Measurements from ENCODE around the gene CTNNA1. TPM values are rescaled to one million over a fixed set of nuclear protein-coding genes. Genes with fewer than 3 reads are reported as not detected.
"Not testable (repeated sequence)": the region's sequence is repeated elsewhere in the genome, so short reads cannot be mapped to it uniquely, and the experiment has no call there.

Gene CTNNA1
- total RNA-seq, 2 donors from 2014 or later = 247 to 288 TPM

DNA sequence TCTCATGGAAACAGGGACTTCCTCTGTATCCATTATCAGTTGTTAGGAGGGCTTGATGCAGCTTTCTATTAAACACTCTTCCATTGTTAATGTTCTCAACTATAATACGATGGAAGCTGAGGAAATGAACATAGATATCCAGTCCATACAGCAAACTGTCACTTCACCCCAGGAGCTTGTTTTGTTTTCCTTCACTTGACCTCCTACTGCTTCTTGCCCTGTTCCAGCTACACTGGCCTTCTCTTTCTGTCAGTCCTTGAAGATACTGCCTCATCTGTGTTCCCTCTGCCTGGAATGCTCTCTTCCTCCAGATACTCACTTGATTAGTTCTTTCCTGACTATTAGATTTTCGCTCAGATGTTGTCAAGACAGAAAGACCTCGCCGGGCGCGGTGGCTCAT lies 17.1 kb downstream of the CTNNA1 start:
- H3K36me3 ChIP-seq = no peaks in the 10 kb centered on the region
- no peak overlapping the region for H3K27ac ChIP-seq
- no peak for DNase-seq (ENCODE audit: low spot score)
- H3K27me3 ChIP-seq = no peaks in the 10 kb centered on the region
- TF ChIP-seq CTCF (IDR thresholded peaks at IDR 0.05) = no peak
- H3K4me3 ChIP-seq = no peak overlapping the region
- H3K9me3 ChIP-seq = no peaks in the 10 kb centered on the region
- peaks cover 0 to 65% of the 10 kb centered on the region in 2 donors for H3K4me1 ChIP-seq

DNA sequence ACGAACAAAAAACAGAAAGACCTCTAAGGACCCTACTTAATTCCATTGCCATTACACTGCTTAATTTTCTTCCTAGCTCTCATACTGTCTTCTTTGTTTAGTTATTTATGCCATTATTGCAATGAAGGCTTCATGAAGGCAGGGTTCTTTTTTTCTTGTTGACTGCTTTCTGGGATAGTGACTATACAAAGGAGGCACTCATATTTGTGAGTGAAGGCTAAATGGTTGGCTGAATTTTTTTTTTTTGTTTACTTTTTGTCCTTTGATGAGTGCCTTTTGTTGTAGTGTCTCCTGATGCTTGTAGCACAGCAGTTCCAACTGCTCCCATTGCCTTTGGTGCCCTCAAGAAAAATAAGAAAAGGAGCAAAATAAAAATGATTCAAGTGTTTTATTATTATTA lies 17.8 kb downstream of the CTNNA1 start:
- no peak overlapping the region for H3K4me3 ChIP-seq
- H3K27ac ChIP-seq = no peak overlapping the region
- peaks cover 0 to 63% of the 10 kb centered on the region in 2 donors for H3K4me1 ChIP-seq
- no peak for DNase-seq (ENCODE audit: low spot score)
- no peaks in the 10 kb centered on the region for H3K36me3 ChIP-seq
- no peaks in the 10 kb centered on the region for H3K27me3 ChIP-seq
- TF ChIP-seq CTCF (IDR thresholded peaks at IDR 0.05) = no peak
- H3K9me3 ChIP-seq = no peaks in the 10 kb centered on the region

DNA sequence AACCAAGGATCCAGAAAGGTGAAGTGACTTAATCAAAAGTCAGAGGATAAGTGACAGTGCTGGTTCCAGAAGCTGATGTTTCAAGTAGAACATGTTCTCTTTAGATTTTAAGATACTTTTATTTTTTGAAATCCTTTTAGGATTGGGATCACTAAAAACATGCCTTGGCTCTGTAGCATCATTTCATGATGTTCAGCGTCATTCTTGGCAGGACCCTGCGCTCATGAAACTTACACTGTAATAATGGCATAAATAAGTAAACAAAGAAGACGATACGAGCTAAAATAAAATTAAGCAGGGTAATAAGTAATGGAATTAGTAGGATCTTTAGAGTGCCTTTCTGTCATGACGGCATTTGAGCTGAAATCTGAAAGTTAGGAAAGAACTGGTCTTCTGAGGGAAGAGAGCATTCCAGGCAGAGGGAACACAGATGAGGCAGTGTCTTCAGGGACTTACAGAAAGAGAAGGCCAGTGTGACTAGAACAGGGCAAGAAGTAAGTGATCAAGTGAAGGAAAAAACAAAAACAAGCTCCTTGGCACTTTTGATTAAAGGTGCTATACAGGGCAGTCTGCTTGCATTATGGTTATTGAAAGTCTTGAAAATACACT lies 19.9 kb downstream of the CTNNA1 start:
- Histone ChIP-seq H3K4me3 (no peak overlapping the region), H3K36me3 (peaks cover under 1% of the 10 kb centered on the region), H3K9me3 (no peaks in the 10 kb centered on the region), H3K4me1 (peaks cover 0 to 45% of the 10 kb centered on the region in 2 donors), H3K27me3 (no peaks in the 10 kb centered on the region), H3K27ac (no peak overlapping the region)
- no peak for DNase-seq (ENCODE audit: low spot score)
- TF ChIP-seq CTCF (IDR thresholded peaks at IDR 0.05) = no peak

GRCh38 chr5:138773624-138774023 lies 20.4 kb downstream of the CTNNA1 start:
- DNase-seq (ENCODE audit: low spot score); H3K27ac ChIP-seq: not testable (repeated sequence)
- peaks cover 0 to 40% of the 10 kb centered on the region in 2 donors for H3K4me1 ChIP-seq

GRCh38 chr5:138775034-138775433 lies 21.8 kb downstream of the CTNNA1 start:
- H3K4me1 ChIP-seq = peaks cover 0 to 33% of the 10 kb centered on the region in 2 donors
- H3K9me3 ChIP-seq = no peaks in the 10 kb centered on the region
- H3K27me3 ChIP-seq = no peaks in the 10 kb centered on the region
- H3K4me3 ChIP-seq = no peak overlapping the region
- H3K27ac ChIP-seq = no peak overlapping the region
- peaks cover 6% of the 10 kb centered on the region for H3K36me3 ChIP-seq
- no peak for TF ChIP-seq CTCF (IDR thresholded peaks at IDR 0.05)
- DNase-seq (ENCODE audit: low spot score) = no peak

More at GRCh38 chr5:138773624-138774023, 20.4 kb downstream of the CTNNA1 start:
- H3K9me3 ChIP-seq, H3K36me3 ChIP-seq, H3K27me3 ChIP-seq, H3K4me3 ChIP-seq: not testable (repeated sequence)

DNA sequence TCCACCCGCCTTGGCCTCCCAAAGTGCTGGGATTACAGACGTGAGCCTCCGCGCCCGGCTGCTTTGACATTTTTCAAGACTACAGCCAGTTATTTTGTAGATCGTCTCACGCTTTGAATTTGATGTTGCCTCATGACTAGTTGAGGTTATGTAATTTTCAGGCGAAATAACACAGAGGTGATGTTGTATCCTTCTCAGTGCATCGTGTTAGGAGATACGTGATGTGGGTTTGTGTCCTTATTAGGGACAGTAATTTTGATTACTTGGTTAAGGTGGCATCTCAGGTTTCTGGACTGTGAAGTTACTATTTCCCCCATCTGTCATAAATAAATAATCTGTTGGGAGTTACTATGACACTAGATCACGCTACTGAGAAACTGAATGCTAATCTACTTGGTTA lies 25.0 kb downstream of the CTNNA1 start:
- Histone ChIP-seq H3K4me3 (no peak overlapping the region), H3K9me3 (no peaks in the 10 kb centered on the region), H3K4me1 (peaks cover 0 to 20% of the 10 kb centered on the region in 2 donors), H3K36me3 (peaks cover 25% of the 10 kb centered on the region), H3K27me3 (no peaks in the 10 kb centered on the region), H3K27ac (no peak overlapping the region)
- no peak for DNase-seq (ENCODE audit: low spot score)
- no peak for TF ChIP-seq CTCF (IDR thresholded peaks at IDR 0.05)
